ENCODE data around the gene MYO9B.
"Not testable (repeated sequence)": the region's sequence is repeated elsewhere in the genome, so short reads cannot be mapped to it uniquely, and the experiment has no call there.

The MYO9B gene

DNA sequence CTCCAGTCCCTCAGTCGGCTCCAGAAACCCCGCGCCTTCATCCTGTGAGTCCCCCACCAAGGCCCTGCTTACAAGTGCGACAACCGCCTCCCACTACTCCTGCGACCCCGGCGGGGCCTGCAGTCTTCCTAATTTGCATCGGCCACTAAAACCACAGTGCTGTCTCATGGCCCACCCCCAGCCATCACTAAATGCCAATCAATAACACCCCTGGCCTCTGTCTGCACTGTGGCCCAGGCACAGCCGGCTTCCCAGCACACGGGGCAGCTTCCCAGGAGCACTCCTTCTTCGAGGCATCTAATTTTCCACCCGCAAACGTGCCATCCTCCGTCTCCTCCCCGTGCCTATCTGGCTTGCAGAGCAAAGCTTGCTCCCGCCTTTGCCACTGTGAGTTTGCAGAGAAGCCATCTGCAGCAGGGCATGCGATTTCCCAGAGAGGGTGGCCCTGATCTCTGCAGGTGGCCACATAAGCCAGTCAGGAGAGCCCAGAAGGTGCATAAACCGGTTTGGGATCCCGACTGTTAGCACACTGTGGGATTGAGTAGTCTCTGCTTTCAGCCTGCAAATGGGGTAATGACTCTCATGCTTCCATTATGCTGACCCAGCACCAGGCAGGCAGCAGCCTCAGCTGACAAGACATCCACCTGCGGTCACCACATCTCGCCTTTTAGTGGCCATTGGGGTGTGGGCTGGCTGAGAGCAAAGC is 105.6 kb downstream of the MYO9B start:
- H3K4me3 ChIP-seq (ENCODE audit: low read depth, low read length) = peak overlapping the region; percentile 3
- no peaks in the 10 kb centered on the region for H3K4me1 ChIP-seq (ENCODE audit: control insufficient read depth, insufficient read depth, low read length)
- no peaks in the 10 kb centered on the region for H3K27me3 ChIP-seq (ENCODE audit: control insufficient read depth, insufficient read depth, low read length)
- H3K36me3 ChIP-seq (ENCODE audit: control insufficient read depth, insufficient read depth, low read length) = peaks cover 18% of the 10 kb centered on the region
- H3K9ac ChIP-seq (ENCODE audit: low read depth, low read length) = peak overlapping the region; percentile 54
- H3K9me3 ChIP-seq (ENCODE audit: control insufficient read depth, insufficient read depth, low read length) = no peaks in the 10 kb centered on the region

DNA sequence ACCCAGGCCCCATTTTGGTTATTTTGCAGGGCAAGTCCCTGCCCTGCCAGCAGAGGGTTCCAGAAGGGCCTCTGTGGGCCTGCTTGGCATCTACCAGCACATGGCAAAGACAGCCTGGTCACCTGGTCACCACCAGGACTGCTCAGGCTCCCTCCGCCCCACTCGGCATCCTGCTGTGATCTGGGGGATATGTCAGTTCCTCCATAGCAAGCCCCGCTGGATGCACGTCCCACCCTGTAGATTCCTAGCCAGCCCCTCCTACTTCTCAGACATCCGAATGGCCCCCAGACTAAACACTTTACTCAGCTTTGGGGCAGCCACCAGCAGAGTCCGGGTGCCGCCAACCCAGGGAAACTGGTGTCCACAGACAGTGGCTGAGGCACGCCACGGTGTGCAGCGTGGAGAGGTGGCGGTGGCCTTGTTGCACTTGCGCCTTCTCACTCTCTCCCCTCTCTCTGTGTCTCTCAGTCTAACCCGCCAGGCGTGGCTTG is 107.7 kb downstream of the MYO9B start:
- Histone ChIP-seq H3K4me1 (ENCODE audit: control insufficient read depth, insufficient read depth, low read length) (no peaks in the 10 kb centered on the region), H3K36me3 (ENCODE audit: control insufficient read depth, insufficient read depth, low read length) (peaks cover 18% of the 10 kb centered on the region), H3K27me3 (ENCODE audit: control insufficient read depth, insufficient read depth, low read length) (no peaks in the 10 kb centered on the region), H3K9me3 (ENCODE audit: control insufficient read depth, insufficient read depth, low read length) (no peaks in the 10 kb centered on the region), H3K4me3 (ENCODE audit: low read depth, low read length) (no peak overlapping the region), H3K9ac (ENCODE audit: low read depth, low read length) (no peak overlapping the region)

GRCh38 chr19:17183858-17184321 is 108.3 kb downstream of the MYO9B start:
- Histone ChIP-seq H3K27me3 (ENCODE audit: control insufficient read depth, insufficient read depth, low read length) (no peaks in the 10 kb centered on the region), H3K4me3 (ENCODE audit: low read depth, low read length) (no peak overlapping the region), H3K9me3 (ENCODE audit: control insufficient read depth, insufficient read depth, low read length) (no peaks in the 10 kb centered on the region), H3K4me1 (ENCODE audit: control insufficient read depth, insufficient read depth, low read length) (no peaks in the 10 kb centered on the region), H3K9ac (ENCODE audit: low read depth, low read length) (no peak overlapping the region), H3K36me3 (ENCODE audit: control insufficient read depth, insufficient read depth, low read length) (peaks cover 18% of the 10 kb centered on the region)

DNA sequence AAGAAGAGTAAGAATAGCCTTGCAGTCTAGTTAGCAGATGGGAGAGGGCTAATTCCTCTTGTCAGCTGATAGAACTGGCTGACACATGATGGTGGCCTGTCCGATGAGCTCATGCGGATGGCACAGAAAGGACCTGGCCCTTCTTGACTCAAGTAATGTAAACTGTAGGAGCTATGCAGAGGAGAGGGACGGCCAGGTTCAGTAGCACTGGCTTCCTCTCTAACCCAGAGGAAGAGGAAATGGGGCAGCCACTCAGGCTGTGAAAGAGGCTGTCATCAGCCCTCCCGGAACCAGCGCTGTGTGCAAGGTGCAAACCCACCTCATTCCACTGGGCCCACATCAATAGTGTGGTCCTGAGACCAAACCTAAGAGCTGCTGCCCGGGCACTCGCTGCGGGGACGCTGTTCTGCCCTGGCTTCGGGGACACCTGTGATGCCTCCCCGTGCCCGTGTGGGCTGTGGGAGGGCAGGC is 108.8 kb downstream of the MYO9B start:
- Histone ChIP-seq H3K9me3 (ENCODE audit: control insufficient read depth, insufficient read depth, low read length) (no peaks in the 10 kb centered on the region), H3K4me3 (ENCODE audit: low read depth, low read length) (no peak overlapping the region), H3K9ac (ENCODE audit: low read depth, low read length) (no peak overlapping the region), H3K27me3 (ENCODE audit: control insufficient read depth, insufficient read depth, low read length) (no peaks in the 10 kb centered on the region), H3K4me1 (ENCODE audit: control insufficient read depth, insufficient read depth, low read length) (no peaks in the 10 kb centered on the region), H3K36me3 (ENCODE audit: control insufficient read depth, insufficient read depth, low read length) (peaks cover 21% of the 10 kb centered on the region)

DNA sequence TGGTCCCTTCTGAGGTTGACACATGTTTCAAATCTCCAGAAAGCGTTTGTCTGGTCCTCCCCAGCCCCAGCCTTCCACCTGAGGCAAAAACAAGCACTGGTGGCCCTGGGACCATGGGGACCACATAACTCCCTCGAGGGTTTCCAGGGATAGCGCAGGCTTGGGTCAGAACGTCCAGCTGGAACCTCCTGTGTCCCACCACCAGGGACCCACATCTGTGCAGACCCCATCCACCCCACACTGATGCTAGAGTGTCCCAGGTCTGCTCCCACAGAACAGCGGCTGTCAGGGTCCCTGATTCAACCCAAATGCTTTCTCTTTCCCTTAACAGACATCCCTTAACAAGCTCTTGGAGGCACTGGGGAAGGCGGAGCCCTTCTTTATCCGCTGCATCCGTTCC is 110.0 kb downstream of the MYO9B start:
- no peak overlapping the region for H3K4me3 ChIP-seq (ENCODE audit: low read depth, low read length)
- H3K36me3 ChIP-seq (ENCODE audit: control insufficient read depth, insufficient read depth, low read length) = peaks cover 21% of the 10 kb centered on the region
- H3K4me1 ChIP-seq (ENCODE audit: control insufficient read depth, insufficient read depth, low read length) = no peaks in the 10 kb centered on the region
- H3K9ac ChIP-seq (ENCODE audit: low read depth, low read length) = no peak overlapping the region
- H3K9me3 ChIP-seq (ENCODE audit: control insufficient read depth, insufficient read depth, low read length) = no peaks in the 10 kb centered on the region
- H3K27me3 ChIP-seq (ENCODE audit: control insufficient read depth, insufficient read depth, low read length) = no peaks in the 10 kb centered on the region

- peaks cover 43% of the 10 kb centered on the region for H3K36me3 ChIP-seq (ENCODE audit: control insufficient read depth, insufficient read depth, low read length)
- H3K27me3 ChIP-seq (ENCODE audit: control insufficient read depth, insufficient read depth, low read length); H3K4me1 ChIP-seq (ENCODE audit: control insufficient read depth, insufficient read depth, low read length); H3K9me3 ChIP-seq (ENCODE audit: control insufficient read depth, insufficient read depth, low read length); H3K9ac ChIP-seq (ENCODE audit: low read depth, low read length); H3K4me3 ChIP-seq (ENCODE audit: low read depth, low read length): not testable (repeated sequence)
These were observed 116.2 kb downstream of the MYO9B start for GRCh38 chr19:17191736-17192135.

DNA sequence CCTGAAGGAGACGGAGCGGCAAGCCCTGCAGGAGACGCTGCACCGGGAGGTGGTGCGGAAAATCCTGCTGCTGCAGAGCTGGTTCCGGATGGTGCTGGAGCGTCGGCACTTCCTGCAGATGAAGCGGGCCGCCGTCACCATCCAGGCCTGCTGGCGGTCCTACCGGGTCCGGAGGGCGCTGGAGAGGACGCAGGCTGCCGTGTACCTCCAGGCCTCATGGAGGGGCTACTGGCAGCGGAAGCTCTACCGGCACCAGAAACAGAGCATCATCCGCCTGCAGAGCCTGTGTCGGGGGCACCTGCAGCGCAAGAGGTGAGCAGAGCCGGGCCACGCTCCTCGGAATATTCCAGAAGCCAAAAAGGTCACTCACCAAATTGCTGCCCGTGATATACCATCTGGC is 117.2 kb downstream of the MYO9B start:
- Histone ChIP-seq H3K9ac (ENCODE audit: low read depth, low read length) (no peak overlapping the region), H3K9me3 (ENCODE audit: control insufficient read depth, insufficient read depth, low read length) (no peaks in the 10 kb centered on the region), H3K27me3 (ENCODE audit: control insufficient read depth, insufficient read depth, low read length) (no peaks in the 10 kb centered on the region), H3K4me1 (ENCODE audit: control insufficient read depth, insufficient read depth, low read length) (no peaks in the 10 kb centered on the region), H3K36me3 (ENCODE audit: control insufficient read depth, insufficient read depth, low read length) (peaks cover 41% of the 10 kb centered on the region), H3K4me3 (ENCODE audit: low read depth, low read length) (no peak overlapping the region)

DNA sequence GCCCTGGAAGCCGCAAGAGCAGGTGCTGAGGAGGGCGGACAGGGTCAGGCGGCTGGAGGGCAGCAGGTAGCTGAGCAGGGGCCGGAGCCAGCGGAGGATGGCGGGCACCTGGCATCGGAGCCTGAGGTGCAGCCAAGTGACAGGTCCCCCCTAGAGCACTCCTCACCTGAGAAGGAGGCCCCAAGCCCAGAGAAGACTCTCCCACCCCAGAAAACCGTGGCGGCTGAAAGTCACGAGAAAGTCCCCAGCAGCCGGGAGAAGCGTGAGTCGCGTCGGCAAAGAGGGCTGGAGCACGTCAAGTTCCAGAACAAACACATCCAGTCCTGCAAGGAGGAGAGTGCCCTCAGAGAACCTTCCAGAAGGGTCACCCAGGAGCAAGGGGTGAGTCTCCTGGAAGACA is 119.0 kb downstream of the MYO9B start:
- Histone ChIP-seq H3K9ac (ENCODE audit: low read depth, low read length) (no peak overlapping the region), H3K36me3 (ENCODE audit: control insufficient read depth, insufficient read depth, low read length) (peaks cover 34% of the 10 kb centered on the region), H3K4me3 (ENCODE audit: low read depth, low read length) (no peak overlapping the region), H3K27me3 (ENCODE audit: control insufficient read depth, insufficient read depth, low read length) (no peaks in the 10 kb centered on the region), H3K9me3 (ENCODE audit: control insufficient read depth, insufficient read depth, low read length) (no peaks in the 10 kb centered on the region), H3K4me1 (ENCODE audit: control insufficient read depth, insufficient read depth, low read length) (no peaks in the 10 kb centered on the region)

DNA sequence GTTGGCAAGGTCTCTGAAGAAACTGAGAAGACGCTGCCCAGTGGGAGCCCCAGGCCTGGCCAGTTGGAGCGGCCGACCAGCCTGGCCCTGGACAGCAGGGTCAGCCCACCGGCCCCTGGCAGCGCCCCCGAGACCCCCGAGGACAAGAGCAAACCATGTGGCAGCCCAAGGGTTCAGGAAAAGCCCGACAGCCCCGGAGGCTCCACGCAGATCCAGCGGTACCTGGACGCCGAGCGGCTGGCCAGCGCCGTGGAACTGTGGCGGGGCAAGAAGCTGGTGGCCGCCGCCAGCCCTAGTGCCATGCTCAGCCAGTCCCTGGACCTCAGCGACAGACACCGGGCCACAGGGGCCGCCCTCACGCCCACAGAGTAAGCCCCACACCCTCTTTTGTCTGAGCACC is 119.5 kb downstream of the MYO9B start:
- peaks cover 34% of the 10 kb centered on the region for H3K36me3 ChIP-seq (ENCODE audit: control insufficient read depth, insufficient read depth, low read length)
- no peaks in the 10 kb centered on the region for H3K9me3 ChIP-seq (ENCODE audit: control insufficient read depth, insufficient read depth, low read length)
- no peak overlapping the region for H3K4me3 ChIP-seq (ENCODE audit: low read depth, low read length)
- H3K4me1 ChIP-seq (ENCODE audit: control insufficient read depth, insufficient read depth, low read length) = no peaks in the 10 kb centered on the region
- no peak overlapping the region for H3K9ac ChIP-seq (ENCODE audit: low read depth, low read length)
- H3K27me3 ChIP-seq (ENCODE audit: control insufficient read depth, insufficient read depth, low read length) = no peaks in the 10 kb centered on the region

- H3K9me3 ChIP-seq (ENCODE audit: control insufficient read depth, insufficient read depth, low read length) = no peaks in the 10 kb centered on the region
- no peak overlapping the region for H3K9ac ChIP-seq (ENCODE audit: low read depth, low read length)
- no peaks in the 10 kb centered on the region for H3K4me1 ChIP-seq (ENCODE audit: control insufficient read depth, insufficient read depth, low read length)
- H3K27me3 ChIP-seq (ENCODE audit: control insufficient read depth, insufficient read depth, low read length) = no peaks in the 10 kb centered on the region
- H3K4me3 ChIP-seq (ENCODE audit: low read depth, low read length) = no peak overlapping the region
- H3K36me3 ChIP-seq (ENCODE audit: control insufficient read depth, insufficient read depth, low read length) = peaks cover 38% of the 10 kb centered on the region
These were observed 121.0 kb downstream of the MYO9B start for GRCh38 chr19:17196610-17197009.

DNA sequence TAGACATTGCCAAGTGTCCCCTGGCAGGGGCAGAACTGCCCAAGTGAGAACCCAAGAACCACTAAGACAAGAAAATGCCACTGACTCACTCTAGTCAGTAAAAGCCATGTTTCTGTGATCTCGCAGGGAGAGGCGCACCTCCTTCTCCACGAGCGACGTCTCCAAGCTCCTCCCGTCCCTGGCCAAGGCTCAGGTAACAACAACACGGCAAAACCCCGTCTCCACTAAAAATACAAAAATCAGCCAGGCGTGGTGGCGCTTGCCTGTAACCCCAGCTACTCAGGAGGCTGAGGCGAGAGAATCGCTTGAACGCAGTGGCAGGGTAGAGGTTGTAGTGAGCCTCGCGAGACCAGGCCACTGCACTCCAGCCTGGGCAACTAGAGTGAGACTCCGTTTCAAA is 122.1 kb downstream of the MYO9B start:
- Histone ChIP-seq H3K9me3 (ENCODE audit: control insufficient read depth, insufficient read depth, low read length) (no peaks in the 10 kb centered on the region), H3K27me3 (ENCODE audit: control insufficient read depth, insufficient read depth, low read length) (no peaks in the 10 kb centered on the region), H3K36me3 (ENCODE audit: control insufficient read depth, insufficient read depth, low read length) (peaks cover 45% of the 10 kb centered on the region), H3K4me3 (ENCODE audit: low read depth, low read length) (no peak overlapping the region), H3K4me1 (ENCODE audit: control insufficient read depth, insufficient read depth, low read length) (no peaks in the 10 kb centered on the region), H3K9ac (ENCODE audit: low read depth, low read length) (no peak overlapping the region)

GRCh38 chr19:17200408-17201079 is 125.0 kb downstream of the MYO9B start:
- Histone ChIP-seq H3K36me3 (ENCODE audit: control insufficient read depth, insufficient read depth, low read length) (peaks cover 30% of the 10 kb centered on the region), H3K4me3 (ENCODE audit: low read depth, low read length) (no peak overlapping the region), H3K9ac (ENCODE audit: low read depth, low read length) (no peak overlapping the region), H3K27me3 (ENCODE audit: control insufficient read depth, insufficient read depth, low read length) (no peaks in the 10 kb centered on the region), H3K4me1 (ENCODE audit: control insufficient read depth, insufficient read depth, low read length) (no peaks in the 10 kb centered on the region), H3K9me3 (ENCODE audit: control insufficient read depth, insufficient read depth, low read length) (no peaks in the 10 kb centered on the region)
